Measurements from ENCODE around the gene HSH2D. TPM values are rescaled to one million over a fixed set of nuclear protein-coding genes. Genes with fewer than 3 reads are reported as not detected.

Gene HSH2D
- polyA plus RNA-seq, 4 donors: 14.8 to 31.3 (median 21.0) TPM

GRCh38 chr19:16125737-16126495 lies 17.6 kb upstream of the HSH2D start:
- H3K36me3 ChIP-seq (ENCODE audit: control insufficient read depth in 3 of 3, insufficient read depth in 2 of 3, low read depth in 1 of 3, low read length in 3 of 3): peaks cover 19 to 98% (median 48%) of the 10 kb centered on the region in 3 donors
- H3K27ac ChIP-seq (ENCODE audit: low read depth in 1 of 3, low read length in 2 of 3): peak overlapping the region; percentile 25 to 73 (median 72)
- peaks cover 0 to 17% (median 2%) of the 10 kb centered on the region in 3 donors for H3K4me1 ChIP-seq (ENCODE audit: control insufficient read depth in 3 of 3, insufficient read depth in 2 of 3, low read depth in 1 of 3, low read length in 2 of 3)
- no peak overlapping the region for H3K4me3 ChIP-seq (ENCODE audit: low read depth in 1 of 3, low read length in 3 of 3)
- no peaks in the 10 kb centered on the region for H3K9me3 ChIP-seq (ENCODE audit: control insufficient read depth in 2 of 2, insufficient read depth in 1 of 2, low read depth in 1 of 2, low read length in 1 of 2)
- WGBS, 3 donors: 57 to 67% (median 61%) methylated on average over 10 of the region's 10 CpGs
- peak; percentile 56 to 87 for DNase-seq
- no peak for FAIRE-seq
- H3K27me3 ChIP-seq (ENCODE audit: control insufficient read depth in 3 of 3, insufficient read depth in 3 of 3, low read length in 3 of 3): no peaks in the 10 kb centered on the region

GRCh38 chr19:16127080-16127479 lies 16.4 kb upstream of the HSH2D start:
- FAIRE-seq (no peak), DNase-seq (no peak)
- Histone ChIP-seq H3K4me3 (ENCODE audit: low read depth in 1 of 3, low read length in 3 of 3) (no peak overlapping the region), H3K36me3 (ENCODE audit: control insufficient read depth in 3 of 3, insufficient read depth in 2 of 3, low read depth in 1 of 3, low read length in 3 of 3) (peaks cover 19 to 96% (median 38%) of the 10 kb centered on the region in 3 donors), H3K27me3 (ENCODE audit: control insufficient read depth in 3 of 3, insufficient read depth in 3 of 3, low read length in 3 of 3) (no peaks in the 10 kb centered on the region), H3K4me1 (ENCODE audit: control insufficient read depth in 3 of 3, insufficient read depth in 2 of 3, low read depth in 1 of 3, low read length in 2 of 3) (peaks cover 0 to 17% (median 2%) of the 10 kb centered on the region in 3 donors), H3K9me3 (ENCODE audit: control insufficient read depth in 2 of 2, insufficient read depth in 1 of 2, low read depth in 1 of 2, low read length in 1 of 2) (no peaks in the 10 kb centered on the region), H3K27ac (ENCODE audit: low read depth in 1 of 3, low read length in 2 of 3) (no peak overlapping the region)
- 81 to 95% (median 87%) methylated on average over 10 to 11 of the region's 11 CpGs for WGBS, 3 donors

GRCh38 chr19:16127776-16128371 lies 15.6 kb upstream of the HSH2D start:
- Histone ChIP-seq H3K9me3 (ENCODE audit: control insufficient read depth in 2 of 2, insufficient read depth in 1 of 2, low read depth in 1 of 2, low read length in 1 of 2) (no peaks in the 10 kb centered on the region), H3K4me3 (ENCODE audit: low read depth in 1 of 3, low read length in 3 of 3) (no peak overlapping the region), H3K27ac (ENCODE audit: low read depth in 1 of 3, low read length in 2 of 3) (no peak overlapping the region), H3K36me3 (ENCODE audit: control insufficient read depth in 3 of 3, insufficient read depth in 2 of 3, low read depth in 1 of 3, low read length in 3 of 3) (peaks cover 21 to 96% (median 39%) of the 10 kb centered on the region in 3 donors), H3K4me1 (ENCODE audit: control insufficient read depth in 3 of 3, insufficient read depth in 2 of 3, low read depth in 1 of 3, low read length in 2 of 3) (peaks cover 0 to 17% (median 2%) of the 10 kb centered on the region in 3 donors), H3K27me3 (ENCODE audit: control insufficient read depth in 3 of 3, insufficient read depth in 3 of 3, low read length in 3 of 3) (no peaks in the 10 kb centered on the region)
- DNase-seq (no peak), FAIRE-seq (no peak)
- 95% methylated on average over 21 of the region's 21 CpGs for whole genome bisulfite sequencing, 3 donors

GRCh38 chr19:16131648-16132047 lies 11.8 kb upstream of the HSH2D start:
- Histone ChIP-seq H3K27ac (ENCODE audit: low read depth in 1 of 3, low read length in 2 of 3) (no peak overlapping the region), H3K9me3 (ENCODE audit: control insufficient read depth in 2 of 2, insufficient read depth in 1 of 2, low read depth in 1 of 2, low read length in 1 of 2) (no peaks in the 10 kb centered on the region), H3K4me3 (ENCODE audit: low read depth in 1 of 3, low read length in 3 of 3) (no peak overlapping the region), H3K4me1 (ENCODE audit: control insufficient read depth in 3 of 3, insufficient read depth in 2 of 3, low read depth in 1 of 3, low read length in 2 of 3) (no peaks in the 10 kb centered on the region), H3K27me3 (ENCODE audit: control insufficient read depth in 3 of 3, insufficient read depth in 3 of 3, low read length in 3 of 3) (no peaks in the 10 kb centered on the region), H3K36me3 (ENCODE audit: control insufficient read depth in 3 of 3, insufficient read depth in 2 of 3, low read depth in 1 of 3, low read length in 3 of 3) (peaks cover 16 to 76% (median 40%) of the 10 kb centered on the region in 3 donors)
- 96 to 100% (median 99%) methylated on average over 3 of the region's 3 CpGs for WGBS, 3 donors
- DNase-seq: no peak
- FAIRE-seq: no peak

- Histone ChIP-seq H3K27ac (ENCODE audit: low read depth in 1 of 3, low read length in 2 of 3) (peak overlapping the region in 1 of 3 donors; percentile 25), H3K4me1 (ENCODE audit: control insufficient read depth in 3 of 3, insufficient read depth in 2 of 3, low read depth in 1 of 3, low read length in 2 of 3) (no peaks in the 10 kb centered on the region), H3K4me3 (ENCODE audit: low read depth in 1 of 3, low read length in 3 of 3) (no peak overlapping the region), H3K36me3 (ENCODE audit: control insufficient read depth in 3 of 3, insufficient read depth in 2 of 3, low read depth in 1 of 3, low read length in 3 of 3) (peaks cover 7 to 54% (median 25%) of the 10 kb centered on the region in 3 donors), H3K9me3 (ENCODE audit: control insufficient read depth in 2 of 2, insufficient read depth in 1 of 2, low read depth in 1 of 2, low read length in 1 of 2) (no peaks in the 10 kb centered on the region), H3K27me3 (ENCODE audit: control insufficient read depth in 3 of 3, insufficient read depth in 3 of 3, low read length in 3 of 3) (no peaks in the 10 kb centered on the region)
- WGBS, 3 donors: 92 to 94% (median 94%) methylated on average over 4 of the region's 4 CpGs
- FAIRE-seq (no peak), DNase-seq (no peak)
Observed at GRCh38 chr19:16133818-16134217, 9.7 kb upstream of the HSH2D start.

- Histone ChIP-seq H3K9me3 (ENCODE audit: control insufficient read depth in 2 of 2, insufficient read depth in 1 of 2, low read depth in 1 of 2, low read length in 1 of 2) (no peaks in the 10 kb centered on the region), H3K36me3 (ENCODE audit: control insufficient read depth in 3 of 3, insufficient read depth in 2 of 3, low read depth in 1 of 3, low read length in 3 of 3) (peaks cover 7 to 47% (median 20%) of the 10 kb centered on the region in 3 donors), H3K27ac (ENCODE audit: low read depth in 1 of 3, low read length in 2 of 3) (peak overlapping the region in 1 of 3 donors; percentile 25), H3K4me1 (ENCODE audit: control insufficient read depth in 3 of 3, insufficient read depth in 2 of 3, low read depth in 1 of 3, low read length in 2 of 3) (no peaks in the 10 kb centered on the region), H3K4me3 (ENCODE audit: low read depth in 1 of 3, low read length in 3 of 3) (no peak overlapping the region), H3K27me3 (ENCODE audit: control insufficient read depth in 3 of 3, insufficient read depth in 3 of 3, low read length in 3 of 3) (no peaks in the 10 kb centered on the region)
- FAIRE-seq (no peak), DNase-seq (no peak)
- WGBS, 3 donors: 69 to 74% (median 71%) methylated on average over 7 of the region's 7 CpGs
Observed at GRCh38 chr19:16134510-16134909, 9.0 kb upstream of the HSH2D start.

- Histone ChIP-seq H3K27me3 (ENCODE audit: control insufficient read depth in 3 of 3, insufficient read depth in 3 of 3, low read length in 3 of 3) (no peaks in the 10 kb centered on the region), H3K36me3 (ENCODE audit: control insufficient read depth in 3 of 3, insufficient read depth in 2 of 3, low read depth in 1 of 3, low read length in 3 of 3) (peaks cover 7 to 38% (median 12%) of the 10 kb centered on the region in 3 donors), H3K27ac (ENCODE audit: low read depth in 1 of 3, low read length in 2 of 3) (no peak overlapping the region), H3K4me1 (ENCODE audit: control insufficient read depth in 3 of 3, insufficient read depth in 2 of 3, low read depth in 1 of 3, low read length in 2 of 3) (no peaks in the 10 kb centered on the region), H3K4me3 (ENCODE audit: low read depth in 1 of 3, low read length in 3 of 3) (no peak overlapping the region), H3K9me3 (ENCODE audit: control insufficient read depth in 2 of 2, insufficient read depth in 1 of 2, low read depth in 1 of 2, low read length in 1 of 2) (no peaks in the 10 kb centered on the region)
- DNase-seq (no peak), FAIRE-seq (no peak)
- WGBS, 3 donors: 89 to 96% (median 94%) methylated on average over 4 of the region's 4 CpGs
Observed at GRCh38 chr19:16135430-16136127, 7.9 kb upstream of the HSH2D start.

GRCh38 chr19:16136185-16136999 lies 7.1 kb upstream of the HSH2D start:
- no peaks in the 10 kb centered on the region for H3K4me1 ChIP-seq (ENCODE audit: control insufficient read depth in 3 of 3, insufficient read depth in 2 of 3, low read depth in 1 of 3, low read length in 2 of 3)
- H3K9me3 ChIP-seq (ENCODE audit: control insufficient read depth in 2 of 2, insufficient read depth in 1 of 2, low read depth in 1 of 2, low read length in 1 of 2): no peaks in the 10 kb centered on the region
- H3K27me3 ChIP-seq (ENCODE audit: control insufficient read depth in 3 of 3, insufficient read depth in 3 of 3, low read length in 3 of 3): no peaks in the 10 kb centered on the region
- peak in 1 of 2 donors; percentile 33 for DNase-seq
- FAIRE-seq: no peak
- 42 to 56% (median 47%) methylated on average over 16 of the region's 16 CpGs for WGBS, 3 donors
- H3K4me3 ChIP-seq (ENCODE audit: low read depth in 1 of 3, low read length in 3 of 3): no peak overlapping the region
- no peak overlapping the region for H3K27ac ChIP-seq (ENCODE audit: low read depth in 1 of 3, low read length in 2 of 3)
- H3K36me3 ChIP-seq (ENCODE audit: control insufficient read depth in 3 of 3, insufficient read depth in 2 of 3, low read depth in 1 of 3, low read length in 3 of 3): peaks cover 7 to 33% (median 12%) of the 10 kb centered on the region in 3 donors

All from small intestine (tissue), 7 donors.